ENCODE data around the gene PTPN12. TPM values are rescaled to one million over a fixed set of nuclear protein-coding genes. Genes with fewer than 3 reads are reported as not detected.
"Not testable (repeated sequence)": the region's sequence is repeated elsewhere in the genome, so short reads cannot be mapped to it uniquely, and the experiment has no call there.

Gene PTPN12
- total and polyA plus RNA-seq, 2 donors from 2014 or later, result 19.2 to 83.1 TPM

DNA sequence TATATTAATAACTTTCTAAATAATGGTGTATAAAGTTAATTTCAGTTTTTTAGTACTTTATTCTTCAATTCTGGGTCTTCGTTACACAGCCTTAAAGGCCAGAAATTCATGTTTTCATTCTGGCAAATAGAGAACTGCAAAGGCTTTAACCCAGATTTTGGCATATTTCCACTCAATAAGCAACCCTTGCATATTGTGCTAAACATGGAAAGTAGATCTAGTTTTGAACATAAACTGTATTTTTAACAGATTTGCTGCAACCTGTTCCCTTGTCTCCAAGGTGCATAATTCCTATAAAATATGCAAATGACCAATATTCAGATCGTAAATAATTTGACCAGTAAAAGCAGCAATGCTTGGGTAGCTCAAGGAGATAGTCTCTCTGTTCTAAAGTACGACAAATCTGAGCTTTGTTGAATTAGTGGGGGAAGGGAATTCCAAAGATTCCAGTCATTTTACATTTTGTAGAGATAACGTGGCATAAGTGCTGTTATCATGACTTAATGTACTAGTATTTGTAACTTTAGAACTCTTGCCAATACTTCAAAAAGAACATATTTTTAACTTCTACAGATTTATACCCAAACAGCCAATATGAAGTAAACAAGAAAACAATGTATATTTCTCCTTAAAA is 112.7 kb downstream of the PTPN12 start:
- H3K9ac ChIP-seq (ENCODE audit: low read length in 3 of 3), result no peak overlapping the region
- no peak for DNase-seq
- no peak overlapping the region for H3K27ac ChIP-seq (ENCODE audit: low read depth in 2 of 2, low read length in 2 of 2)
- no peaks in the 10 kb centered on the region for H3K36me3 ChIP-seq (ENCODE audit: control insufficient read depth in 2 of 3, insufficient read depth in 3 of 3, low read length in 3 of 3)
- H3K27me3 ChIP-seq (ENCODE audit: control insufficient read depth, insufficient read depth, low read length), result no peaks in the 10 kb centered on the region
- TF ChIP-seq, protein P1, sequence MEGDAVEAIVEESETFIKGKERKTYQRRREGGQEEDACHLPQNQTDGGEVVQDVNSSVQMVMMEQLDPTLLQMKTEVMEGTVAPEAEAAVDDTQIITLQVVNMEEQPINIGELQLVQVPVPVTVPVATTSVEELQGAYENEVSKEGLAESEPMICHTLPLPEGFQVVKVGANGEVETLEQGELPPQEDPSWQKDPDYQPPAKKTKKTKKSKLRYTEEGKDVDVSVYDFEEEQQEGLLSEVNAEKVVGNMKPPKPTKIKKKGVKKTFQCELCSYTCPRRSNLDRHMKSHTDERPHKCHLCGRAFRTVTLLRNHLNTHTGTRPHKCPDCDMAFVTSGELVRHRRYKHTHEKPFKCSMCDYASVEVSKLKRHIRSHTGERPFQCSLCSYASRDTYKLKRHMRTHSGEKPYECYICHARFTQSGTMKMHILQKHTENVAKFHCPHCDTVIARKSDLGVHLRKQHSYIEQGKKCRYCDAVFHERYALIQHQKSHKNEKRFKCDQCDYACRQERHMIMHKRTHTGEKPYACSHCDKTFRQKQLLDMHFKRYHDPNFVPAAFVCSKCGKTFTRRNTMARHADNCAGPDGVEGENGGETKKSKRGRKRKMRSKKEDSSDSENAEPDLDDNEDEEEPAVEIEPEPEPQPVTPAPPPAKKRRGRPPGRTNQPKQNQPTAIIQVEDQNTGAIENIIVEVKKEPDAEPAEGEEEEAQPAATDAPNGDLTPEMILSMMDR (IDR thresholded peaks at IDR 0.05; ENCODE audit: borderline replicate concordance, extremely low read depth, insufficient read depth), result no peak
- H3K4me1 ChIP-seq (ENCODE audit: control insufficient read depth in 2 of 3, insufficient read depth in 2 of 3, low read depth in 1 of 3, low read length in 3 of 3), result peaks cover 0 to 3% (median 0%) of the 10 kb centered on the region in 3 donors
- H3K4me3 ChIP-seq (ENCODE audit: low read length in 3 of 3), result no peak overlapping the region
- H3K9me3 ChIP-seq (ENCODE audit: control insufficient read depth in 2 of 3, insufficient read depth in 1 of 3, low read length in 3 of 3), result no peaks in the 10 kb centered on the region
- intact Hi-C loops (cut with DNase I), result no loop called here
- FAIRE-seq, result no peak

DNA sequence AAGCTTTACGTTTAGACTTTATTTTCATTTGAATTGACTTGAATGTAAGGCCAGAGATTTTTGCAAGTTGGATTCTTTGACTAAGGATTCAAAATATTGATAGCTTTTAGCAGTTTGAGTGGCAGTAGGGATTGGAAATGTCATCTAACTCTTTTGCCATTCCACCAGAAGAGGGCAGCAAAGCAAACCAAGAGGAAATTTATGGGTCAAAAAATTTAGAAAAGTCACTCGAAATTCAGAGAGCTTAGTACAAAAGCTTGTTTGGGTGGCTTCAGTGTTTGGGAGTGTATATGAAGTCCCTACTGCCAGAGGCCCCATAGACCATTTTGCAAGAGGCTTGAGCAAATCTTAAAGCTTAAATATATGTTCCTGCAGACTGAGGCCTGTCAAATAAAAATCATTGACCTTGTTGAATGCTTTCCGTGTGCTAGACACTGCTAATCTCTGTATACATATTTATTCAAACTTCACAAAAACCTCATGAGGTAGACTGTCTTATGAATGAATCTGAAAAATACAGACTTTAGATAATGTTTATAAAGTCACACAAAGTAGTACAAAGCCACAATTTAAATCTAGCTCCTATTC is 114.6 kb downstream of the PTPN12 start:
- intact Hi-C loops (cut with DNase I), result no loop called here
- DNase-seq (peak in 2 of 5 donors; percentile 24 to 53), FAIRE-seq (no peak)
- TF ChIP-seq, protein P1 (IDR thresholded peaks at IDR 0.05; ENCODE audit: borderline replicate concordance, extremely low read depth, insufficient read depth), result peak; percentile 50
- H3K9me3 ChIP-seq (ENCODE audit: control insufficient read depth in 2 of 3, insufficient read depth in 1 of 3, low read length in 3 of 3), result no peaks in the 10 kb centered on the region
- H3K27me3 ChIP-seq (ENCODE audit: control insufficient read depth, insufficient read depth, low read length), result no peaks in the 10 kb centered on the region
- H3K4me3 ChIP-seq (ENCODE audit: low read length in 3 of 3), result no peak overlapping the region
- H3K9ac ChIP-seq (ENCODE audit: low read length in 3 of 3), result no peak overlapping the region
- no peak overlapping the region for H3K27ac ChIP-seq (ENCODE audit: low read depth in 2 of 2, low read length in 2 of 2)
- peaks cover 0 to 3% (median 0%) of the 10 kb centered on the region in 3 donors for H3K4me1 ChIP-seq (ENCODE audit: control insufficient read depth in 2 of 3, insufficient read depth in 2 of 3, low read depth in 1 of 3, low read length in 3 of 3)
- H3K36me3 ChIP-seq (ENCODE audit: control insufficient read depth in 2 of 3, insufficient read depth in 3 of 3, low read length in 3 of 3), result no peaks in the 10 kb centered on the region

GRCh38 chr7:77652826-77653225 is 115.7 kb downstream of the PTPN12 start:
- H3K36me3 ChIP-seq (ENCODE audit: control insufficient read depth in 2 of 3, insufficient read depth in 3 of 3, low read length in 3 of 3); H3K27me3 ChIP-seq (ENCODE audit: control insufficient read depth, insufficient read depth, low read length); intact Hi-C loops (cut with DNase I); H3K4me3 ChIP-seq (ENCODE audit: low read length in 3 of 3); H3K9me3 ChIP-seq (ENCODE audit: control insufficient read depth in 2 of 3, insufficient read depth in 1 of 3, low read length in 3 of 3); FAIRE-seq; DNase-seq; H3K27ac ChIP-seq (ENCODE audit: low read depth in 2 of 2, low read length in 2 of 2); H3K9ac ChIP-seq (ENCODE audit: low read length in 3 of 3); H3K4me1 ChIP-seq (ENCODE audit: control insufficient read depth in 2 of 3, insufficient read depth in 2 of 3, low read depth in 1 of 3, low read length in 3 of 3): not testable (repeated sequence)

- no peaks in the 10 kb centered on the region for H3K27me3 ChIP-seq (ENCODE audit: control insufficient read depth, insufficient read depth, low read length)
- no peaks in the 10 kb centered on the region for H3K9me3 ChIP-seq (ENCODE audit: control insufficient read depth in 2 of 3, insufficient read depth in 1 of 3, low read length in 3 of 3)
- H3K4me3 ChIP-seq (ENCODE audit: low read length in 3 of 3), result no peak overlapping the region
- no peak overlapping the region for H3K27ac ChIP-seq (ENCODE audit: low read depth in 2 of 2, low read length in 2 of 2)
- TF ChIP-seq, protein P1 (IDR thresholded peaks at IDR 0.05; ENCODE audit: borderline replicate concordance, extremely low read depth, insufficient read depth), result no peak
- H3K4me1 ChIP-seq (ENCODE audit: control insufficient read depth in 2 of 3, insufficient read depth in 2 of 3, low read depth in 1 of 3, low read length in 3 of 3), result peaks cover 0 to 3% (median 0%) of the 10 kb centered on the region in 3 donors
- H3K36me3 ChIP-seq (ENCODE audit: control insufficient read depth in 2 of 3, insufficient read depth in 3 of 3, low read length in 3 of 3), result no peaks in the 10 kb centered on the region
- intact Hi-C loops (cut with DNase I), result no loop called here
- no peak for FAIRE-seq
- no peak for DNase-seq
- H3K9ac ChIP-seq (ENCODE audit: low read length in 3 of 3), result no peak overlapping the region
Observed at GRCh38 chr7:77653572-77653971, 116.5 kb downstream of the PTPN12 start.
